GM10266 (cell line): ENCODE measurements around the gene MAPK10.
"Not testable (repeated sequence)": the region's sequence is repeated elsewhere in the genome, so short reads cannot be mapped to it uniquely, and the experiment has no call there.

Source experiments
- DNase-seq: peaks from one replicate; pipeline ENCODE4 v3.0.0; 2012; ENCODE audit errors: extremely low spot score
- CTCF ChIP-seq: IDR thresholded peaks from 2 replicates; pipeline ENCODE4 v1.5.1; 2012; ENCODE audit warnings: mild to moderate bottlenecking, low read depth; ENCODE audit not compliant: control insufficient read depth, insufficient read depth; ENCODE audit errors: missing control alignments

Gene MAPK10

GRCh38 chr4:85970535-85970934, 389.3 kb downstream of the MAPK10 start:
- DNase-seq: no peak
- TF ChIP-seq CTCF: no peak

GRCh38 chr4:85968945-85969819, 390.7 kb downstream of the MAPK10 start:
- peak; percentile 18 for DNase-seq
- peak; percentile 44 for TF ChIP-seq CTCF

GRCh38 chr4:85967872-85968271, 392.0 kb downstream of the MAPK10 start:
- TF ChIP-seq CTCF: no peak
- DNase-seq: no peak

GRCh38 chr4:85966373-85966772, 393.5 kb downstream of the MAPK10 start:
- no peak for DNase-seq
- no peak for TF ChIP-seq CTCF

- DNase-seq: no peak
- TF ChIP-seq CTCF: no peak
Measured at GRCh38 chr4:85965529-85965928, 394.3 kb downstream of the MAPK10 start.

- DNase-seq: not testable (repeated sequence)
Measured at GRCh38 chr4:85965017-85965416, 394.8 kb downstream of the MAPK10 start.

- TF ChIP-seq CTCF: no peak
- no peak for DNase-seq
Measured at GRCh38 chr4:85964298-85964697, 395.6 kb downstream of the MAPK10 start.
